Thoracic aorta (tissue), 2 donors: Measurements from ENCODE around the gene SHISAL1. TPM values are rescaled to one million over a fixed set of nuclear protein-coding genes. Genes with fewer than 3 reads are reported as not detected.
"Not testable (repeated sequence)": the region's sequence is repeated elsewhere in the genome, so short reads cannot be mapped to it uniquely, and the experiment has no call there.

Source experiments
- ATAC-seq: fragments of 150-250 bp; one replicate; pipeline ENCODE4 v1.8.0; 2017; ENCODE audit warnings: low read depth; ENCODE audit not compliant: insufficient number of reproducible peaks, low FRiP score
- DNase-seq: peaks from one replicate; pipeline ENCODE4 v3.0.0-alpha.2; 2020; ENCODE audit warnings: low spot score
- H3K27ac ChIP-seq, 2 donors: fragments of 200-600 bp; sonication (generic); 1 replicate in 1 of 2; 2 replicates in 1 of 2; pipeline ENCODE4 v1.5.1; 2016; ENCODE audit warnings: mild to moderate bottlenecking in 2 of 2, moderate library complexity in 2 of 2
- H3K27me3 ChIP-seq: fragments of 200-600 bp; sonication (generic); replicated peaks from 2 replicates; pipeline ENCODE4 v1.6.0; 2016; ENCODE audit warnings: mild to moderate bottlenecking; ENCODE audit not compliant: insufficient read depth
- H3K36me3 ChIP-seq: fragments of 200-600 bp; sonication (generic); one replicate; pipeline ENCODE4 v1.5.1; 2016
- H3K4me1 ChIP-seq, 2 donors: fragments of 200-600 bp; sonication (generic); 1 replicate in 1 of 2; 2 replicates in 1 of 2; pipeline versions ENCODE4 v1.5.1 to v1.6.0; 2016; ENCODE audit warnings: low read depth in 2 of 2, mild to moderate bottlenecking in 1 of 2; ENCODE audit not compliant: control insufficient read depth in 1 of 2
- H3K4me3 ChIP-seq: fragments of 200-600 bp; sonication (generic); 2 replicates; pipeline ENCODE4 v1.5.1; 2016; ENCODE audit warnings: mild to moderate bottlenecking
- H3K9me3 ChIP-seq: fragments of 200-600 bp; sonication (generic); 2 replicates; pipeline ENCODE4 v1.5.1; 2016
- CTCF ChIP-seq: fragments of 200-600 bp; sonication (generic); IDR thresholded peaks from one replicate; pipeline ENCODE4 v1.5.1; 2019; ENCODE audit warnings: antibody characterized with exemption
- total RNA-seq, 2 donors: library from RNA; depleted of rRNA; stranded (reverse); fragments of >200 nt; gene quantifications; one replicate each; pipeline versions ENCODE4 v1.1.0 to v1.2.3, GENCODE V29; 2016

SHISAL1 gene
- total RNA-seq, 2 donors from 2014 or later, result 0.81 to 3.4 TPM

- Histone ChIP-seq H3K4me1 (peaks cover 8 to 17% of the 10 kb centered on the region in 2 donors), H3K27ac (no peak overlapping the region), H3K9me3 (no peaks in the 10 kb centered on the region), H3K36me3 (no peaks in the 10 kb centered on the region), H3K27me3 (no peaks in the 10 kb centered on the region), H3K4me3 (peak overlapping the region; percentile 71)
- no peak for TF ChIP-seq CTCF
- ATAC-seq (no peak), DNase-seq (no peak)
Measured at GRCh38 chr22:44326491-44326885, 13.7 kb upstream of the SHISAL1 start.

GRCh38 chr22:44325718-44326490 is 13.2 kb upstream of the SHISAL1 start:
- ATAC-seq (peak; percentile 41), DNase-seq (no peak)
- TF ChIP-seq CTCF, result no peak
- H3K4me3 ChIP-seq, result peak overlapping the region; percentile 71
- H3K36me3 ChIP-seq, result no peaks in the 10 kb centered on the region
- no peaks in the 10 kb centered on the region for H3K27me3 ChIP-seq
- H3K9me3 ChIP-seq, result no peaks in the 10 kb centered on the region
- H3K27ac ChIP-seq, result no peak overlapping the region
- peaks cover 8 to 12% of the 10 kb centered on the region in 2 donors for H3K4me1 ChIP-seq

- DNase-seq, H3K36me3 ChIP-seq, ATAC-seq, H3K9me3 ChIP-seq, H3K4me3 ChIP-seq, H3K27ac ChIP-seq, H3K27me3 ChIP-seq, H3K4me1 ChIP-seq: not testable (repeated sequence)
Measured at GRCh38 chr22:44323140-44323790, 10.5 kb upstream of the SHISAL1 start.

- ATAC-seq (no peak), DNase-seq (no peak)
- no peak for TF ChIP-seq CTCF
- Histone ChIP-seq H3K27ac (no peak overlapping the region), H3K27me3 (no peaks in the 10 kb centered on the region), H3K4me3 (no peak overlapping the region), H3K9me3 (no peaks in the 10 kb centered on the region), H3K4me1 (no peaks in the 10 kb centered on the region), H3K36me3 (no peaks in the 10 kb centered on the region)
Measured at GRCh38 chr22:44319685-44320084, 6.9 kb upstream of the SHISAL1 start.

- no peak for TF ChIP-seq CTCF
- no peaks in the 10 kb centered on the region for H3K9me3 ChIP-seq
- ATAC-seq (no peak), DNase-seq (no peak)
- no peak overlapping the region for H3K4me3 ChIP-seq
- H3K27me3 ChIP-seq, result no peaks in the 10 kb centered on the region
- no peak overlapping the region for H3K27ac ChIP-seq
- H3K4me1 ChIP-seq, result no peaks in the 10 kb centered on the region
- no peaks in the 10 kb centered on the region for H3K36me3 ChIP-seq
Measured at GRCh38 chr22:44318751-44319150, 6.0 kb upstream of the SHISAL1 start.
